Kidney (tissue), 14 donors: ENCODE data around the gene GCK. TPM values are rescaled to one million over a fixed set of nuclear protein-coding genes. Genes with fewer than 3 reads are reported as not detected.

Experiments
- DNase-seq, 5 donors: peaks; one replicate each; pipeline ENCODE4 v3.0.0-alpha.2; 2013 to 2020
- FAIRE-seq: peaks from 2 replicates; lab custom pipeline; 2012; peaks lifted over from hg19 to GRCh38; lab: Jason Lieb, UNC
- H3K27ac ChIP-seq, 2 donors: one replicate each; pipeline ENCODE4 v1.7.0; 2013; ENCODE audit warnings: low read depth in 2 of 2, low read length in 2 of 2, inconsistent platforms in 1 of 2
- H3K27me3 ChIP-seq: one replicate; pipeline ENCODE4 v1.7.1; 2013; ENCODE audit warnings: low read length, inconsistent platforms; ENCODE audit not compliant: control insufficient read depth, insufficient read depth
- H3K36me3 ChIP-seq, 3 donors: one replicate each; pipeline versions ENCODE4 v1.7.0 to v1.7.1; 2013; ENCODE audit warnings: low read length in 3 of 3, control low read depth in 1 of 3, inconsistent platforms in 1 of 3; ENCODE audit not compliant: insufficient read depth in 3 of 3, control insufficient read depth in 2 of 3
- H3K4me1 ChIP-seq, 3 donors: one replicate each; pipeline versions ENCODE4 v1.7.0 to v1.7.1; 2013; ENCODE audit warnings: low read length in 3 of 3, inconsistent platforms in 1 of 3, low read depth in 1 of 3; ENCODE audit not compliant: control insufficient read depth in 2 of 3, insufficient read depth in 2 of 3
- H3K4me3 ChIP-seq, 3 donors: one replicate each; pipeline versions ENCODE4 v1.7.0 to v1.8.1; 2013; ENCODE audit warnings: low read length in 3 of 3, control low read depth in 1 of 3, inconsistent platforms in 1 of 3
- H3K9ac ChIP-seq, 3 donors: one replicate each; pipeline versions ENCODE4 v1.7.0 to v1.7.1; 2013; ENCODE audit warnings: low read length in 3 of 3, control low read depth in 1 of 3, inconsistent platforms in 1 of 3
- H3K9me3 ChIP-seq, 3 donors: one replicate each; pipeline versions ENCODE4 v1.7.0 to v1.7.1; 2013; ENCODE audit warnings: low read length in 3 of 3, control low read depth in 1 of 3, inconsistent platforms in 1 of 3; ENCODE audit not compliant: control insufficient read depth in 2 of 3, insufficient read depth in 1 of 3
- CTCF ChIP-seq: IDR thresholded peaks from 3 replicates; pipeline ENCODE4 v1.5.1; 2012; ENCODE audit warnings: mild to moderate bottlenecking, moderate library complexity, borderline replicate concordance; ENCODE audit not compliant: insufficient read depth; ENCODE audit errors: extremely low read depth
- intact Hi-C: fragments of 100-400 bp; cut with DNase I; formaldehyde crosslinking; loops from one replicate; pipeline ENCODE4 v1.11.1; 2022
- polyA plus RNA-seq: library from polyadenylated mRNA; stranded (reverse); fragments of 350-450 nt; fragmentation: Illumina TruSeq; extraction: RNeasy Lipid Tissue Mini Kit (QIAGEN cat#74804); gene quantifications from one replicate; pipeline ENCODE4 v1.2.3, GENCODE V29; 2014; ENCODE audit warnings: low read depth, low replicate concordance; ENCODE audit not compliant: insufficient read depth
- total RNA-seq: library from RNA; stranded (reverse); fragmentation: NEBNext Ultra II Directional; extraction: Animal tissue kit (Norgen Biotek cat#: 25700); gene quantifications from one replicate; pipeline ENCODE4 v1.2.1, GENCODE V29; 2021
- donor health status: control.
- donor health status: control.
- donor health status: control.
- donor health status: control.
- donor health status: control.
- donor health status: DM: yes; HTN: yes; CAD: no.
- donor health status: Normal renal cell carcinoma (clear cell type).

The GCK gene
- total and polyA plus RNA-seq, 2 donors from 2014 or later: 0.25 to 1.0 TPM

GRCh38 chr7:44143646-44144250, 45.5 kb downstream of the GCK start:
- FAIRE-seq: no peak
- peak in 1 of 5 donors; percentile 30 for DNase-seq

GRCh38 chr7:44142028-44142427, 47.2 kb downstream of the GCK start:
- Histone ChIP-seq H3K27ac (no peak overlapping the region), H3K4me3 (no peak overlapping the region), H3K27me3 (no peaks in the 10 kb centered on the region), H3K9ac (no peak overlapping the region), H3K9me3 (no peaks in the 10 kb centered on the region), H3K36me3 (no peaks in the 10 kb centered on the region), H3K4me1 (peaks cover 0 to 4% (median 0%) of the 10 kb centered on the region in 3 donors)
- intact Hi-C loops: no loop called here
- no peak for FAIRE-seq
- TF ChIP-seq CTCF: no peak
- no peak for DNase-seq

More at GRCh38 chr7:44143646-44144250, 45.5 kb downstream of the GCK start:
- H3K9ac ChIP-seq: no peak overlapping the region
- no peak overlapping the region for H3K27ac ChIP-seq
- H3K9me3 ChIP-seq: no peaks in the 10 kb centered on the region
- peaks cover 0 to 4% (median 0%) of the 10 kb centered on the region in 3 donors for H3K4me1 ChIP-seq
- TF ChIP-seq CTCF: no peak
- no peaks in the 10 kb centered on the region for H3K36me3 ChIP-seq
- no peak overlapping the region for H3K4me3 ChIP-seq
- H3K27me3 ChIP-seq: no peaks in the 10 kb centered on the region
- intact Hi-C loops: no loop called here

- DNase-seq: peak in 1 of 5 donors; percentile 21
- FAIRE-seq: no peak
- no peak within 1 kb of the TSS for H3K27ac ChIP-seq
- TF ChIP-seq CTCF: no peak
- intact Hi-C loops: no loop called here
- H3K9me3 ChIP-seq: no peaks in the 10 kb centered on the region
- no peak within 1 kb of the TSS for H3K9ac ChIP-seq
- no peak within 1 kb of the TSS for H3K4me3 ChIP-seq
- H3K27me3 ChIP-seq: no peaks in the 10 kb centered on the region
- H3K36me3 ChIP-seq: no peaks in the 10 kb centered on the region
- peaks cover 0 to 4% (median 0%) of the 10 kb centered on the region in 3 donors for H3K4me1 ChIP-seq
Measured at GRCh38 chr7:44141221-44141850, 47.9 kb downstream of the GCK start, which contains the start of gene MYL7. MYL7 (minus strand) TSS chr7:44141332; CDS start chr7:44141305, 27 bp downstream.
